ENCODE measurements around the gene MESP1. TPM values are rescaled to one million over a fixed set of nuclear protein-coding genes. Genes with fewer than 3 reads are reported as not detected.

The MESP1 gene
- total RNA-seq, 1 experiment from 2014 or later = 8.8 TPM

DNA sequence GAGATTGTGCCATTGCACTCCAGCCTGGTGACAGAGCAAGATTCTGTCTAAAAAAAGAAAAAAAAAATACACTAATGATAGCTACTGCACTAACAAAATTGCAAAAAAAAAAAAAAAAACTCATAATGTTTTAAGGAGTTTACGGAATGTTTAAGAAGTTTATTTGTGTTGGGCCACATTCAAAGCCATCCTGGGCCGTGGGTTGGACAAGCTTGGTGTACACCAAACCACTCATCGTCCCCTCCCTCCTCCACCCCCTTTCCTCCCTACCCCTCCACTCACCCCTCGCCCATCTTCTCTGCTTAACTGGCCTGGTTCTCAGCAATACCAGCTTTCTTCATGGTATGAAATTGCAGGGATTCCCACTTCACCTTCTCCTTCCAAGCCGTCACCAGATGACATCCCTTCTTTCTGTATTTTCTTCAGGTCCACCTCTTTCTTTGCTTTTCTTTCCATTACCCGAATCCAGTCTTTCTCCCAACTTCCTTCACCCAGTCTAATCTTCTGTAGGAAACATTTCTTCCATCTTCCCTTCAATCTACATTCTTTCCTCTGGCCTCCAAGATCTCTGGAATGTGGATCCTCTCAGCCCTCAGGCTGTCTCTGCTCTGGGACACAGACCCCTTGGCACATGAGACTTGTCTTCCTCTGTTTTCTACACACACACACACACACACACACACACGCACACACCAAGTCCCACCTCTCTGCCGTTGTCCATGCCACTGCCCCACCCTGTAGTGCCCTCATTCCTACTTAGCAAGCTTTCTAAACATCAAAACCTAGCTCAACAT lies 3.5 kb upstream of the MESP1 start:
- no peak for DNase-seq (ENCODE audit: low read depth, low spot score)
- Histone ChIP-seq H3K4me1 (ENCODE audit: control insufficient read depth in 1 of 2, insufficient read depth in 2 of 2, low read length in 2 of 2) (peaks cover 2 to 20% of the 10 kb centered on the region in 2 experiments; a peak in 2 of 4 replicates), H3K9me3 (ENCODE audit: control insufficient read depth in 1 of 2, insufficient read depth in 1 of 2, low read depth in 1 of 2, low read length in 2 of 2) (no peaks in the 10 kb centered on the region), H3K4me3 (replicated peaks in 1 of 2; ENCODE audit: low read depth in 1 of 2, low read length in 2 of 2) (no peak overlapping the region), H3K27me3 (ENCODE audit: insufficient read depth, low read length) (no peaks in the 10 kb centered on the region), H4K20me1 (ENCODE audit: insufficient read depth) (no peaks in the 10 kb centered on the region), H3K9me2 (ENCODE audit: insufficient read depth) (no peaks in the 10 kb centered on the region), H3K79me2 (ENCODE audit: insufficient read depth, low read length) (no peaks in the 10 kb centered on the region; the same call in 1 of the 2 replicates), H3K36me3 (ENCODE audit: control insufficient read depth in 1 of 2, insufficient read depth in 2 of 2, low read length in 2 of 2) (no peaks in the 10 kb centered on the region), H3K9ac (ENCODE audit: low read length) (no peak overlapping the region), H3K4me2 (ENCODE audit: low read length) (no peak overlapping the region), H3K27ac (ENCODE audit: low read depth, low read length) (no peak overlapping the region), H2AFZ (ENCODE audit: low read depth, low read length, poor library complexity, severe bottlenecking) (no peak overlapping the region)
- ATAC-seq = no peak
- no peak for TF ChIP-seq ZNF274 (IDR thresholded peaks at IDR 0.05; ENCODE audit: low read depth, low read length)
- TF ChIP-seq JUND (IDR thresholded peaks at IDR 0.05) = no peak
- no peak for TF ChIP-seq CBX3 (IDR thresholded peaks at IDR 0.05; ENCODE audit: low read depth)
- no peak for TF ChIP-seq POLR2AphosphoS5 (IDR thresholded peaks at IDR 0.05; ENCODE audit: low read depth, low read length)
- no peak for TF ChIP-seq CEBPB (IDR thresholded peaks at IDR 0.05; ENCODE audit: low read depth)
- no peak for TF ChIP-seq POLR2A (IDR thresholded peaks at IDR 0.05; ENCODE audit: borderline replicate concordance, extremely low read depth, insufficient read depth, insufficient read length)
- TF ChIP-seq, protein P1, sequence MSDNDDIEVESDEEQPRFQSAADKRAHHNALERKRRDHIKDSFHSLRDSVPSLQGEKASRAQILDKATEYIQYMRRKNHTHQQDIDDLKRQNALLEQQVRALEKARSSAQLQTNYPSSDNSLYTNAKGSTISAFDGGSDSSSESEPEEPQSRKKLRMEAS (IDR thresholded peaks at IDR 0.05) = no peak
- no peak for TF ChIP-seq YY1 (IDR thresholded peaks at IDR 0.05; ENCODE audit: extremely low read depth, insufficient replicate concordance, low read depth, low read length)
- TF ChIP-seq FOSL1 (IDR thresholded peaks at IDR 0.05; ENCODE audit: low read depth) = no peak
- ChIA-PET CTCF (interaction anchor here (0.6 to 2.0 kb wide), 4 partner anchors 14 to 134 kb away, joined by 3 to 4 read pairs (median 4); no protein-coding TSS in a partner anchor), RAD21 (ENCODE audit: low non-redundant PET in 1 of 2, low total read pairs in 2 of 2, uncharacterized antibody in 2 of 2, unreplicated experiment in 2 of 2) (no interaction called here), POLR2A (no interaction called here)
- no TSS peak for BruUV-seq (replicated peaks)
- intact Hi-C loops (cut with micrococcal nuclease) = no loop called here

DNA sequence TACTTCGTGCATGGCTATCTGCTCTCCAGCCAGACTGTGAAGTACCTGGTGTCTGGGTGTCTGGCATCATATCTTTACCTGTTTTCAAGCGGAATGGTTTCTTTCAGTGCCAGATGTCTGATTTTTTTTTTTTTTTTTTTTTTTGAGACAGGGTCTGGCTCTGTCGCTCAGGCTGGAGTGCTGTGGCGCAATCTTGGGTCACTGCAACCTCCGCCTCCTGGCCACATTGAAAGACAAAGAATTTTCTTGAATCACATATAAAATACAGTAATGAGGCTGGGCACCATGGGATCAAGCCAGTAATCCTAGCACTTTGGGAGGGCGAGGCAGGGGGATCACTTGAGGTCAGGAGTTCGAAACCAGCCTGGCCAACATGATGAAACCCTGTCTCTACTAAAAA lies 2.8 kb upstream of the MESP1 start:
- TF ChIP-seq, protein P2, sequence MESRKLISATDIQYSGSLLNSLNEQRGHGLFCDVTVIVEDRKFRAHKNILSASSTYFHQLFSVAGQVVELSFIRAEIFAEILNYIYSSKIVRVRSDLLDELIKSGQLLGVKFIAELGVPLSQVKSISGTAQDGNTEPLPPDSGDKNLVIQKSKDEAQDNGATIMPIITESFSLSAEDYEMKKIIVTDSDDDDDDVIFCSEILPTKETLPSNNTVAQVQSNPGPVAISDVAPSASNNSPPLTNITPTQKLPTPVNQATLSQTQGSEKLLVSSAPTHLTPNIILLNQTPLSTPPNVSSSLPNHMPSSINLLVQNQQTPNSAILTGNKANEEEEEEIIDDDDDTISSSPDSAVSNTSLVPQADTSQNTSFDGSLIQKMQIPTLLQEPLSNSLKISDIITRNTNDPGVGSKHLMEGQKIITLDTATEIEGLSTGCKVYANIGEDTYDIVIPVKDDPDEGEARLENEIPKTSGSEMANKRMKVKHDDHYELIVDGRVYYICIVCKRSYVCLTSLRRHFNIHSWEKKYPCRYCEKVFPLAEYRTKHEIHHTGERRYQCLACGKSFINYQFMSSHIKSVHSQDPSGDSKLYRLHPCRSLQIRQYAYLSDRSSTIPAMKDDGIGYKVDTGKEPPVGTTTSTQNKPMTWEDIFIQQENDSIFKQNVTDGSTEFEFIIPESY (IDR thresholded peaks at IDR 0.05; ENCODE audit: extremely low read depth, insufficient replicate concordance, low read length) = no peak
- TF ChIP-seq POLR2A (IDR thresholded peaks at IDR 0.05; ENCODE audit: borderline replicate concordance, extremely low read depth, insufficient read depth, insufficient read length) (no peak), POLR2AphosphoS5 (IDR thresholded peaks at IDR 0.05; ENCODE audit: low read depth, low read length) (no peak), TCF7L2 (IDR thresholded peaks at IDR 0.05; ENCODE audit: borderline replicate concordance, extremely low read depth, insufficient read depth, insufficient read length) (no peak), EZH2 (IDR thresholded peaks at IDR 0.05) (no peak), JUND (IDR thresholded peaks at IDR 0.05) (no peak), ZFX (IDR thresholded peaks at IDR 0.05) (no peak), CBX3 (IDR thresholded peaks at IDR 0.05; ENCODE audit: low read depth) (no peak), ELF1 (IDR thresholded peaks at IDR 0.05; ENCODE audit: borderline replicate concordance, low read depth) (no peak), SRF (IDR thresholded peaks at IDR 0.05; ENCODE audit: low read depth) (no peak)
- TF ChIP-seq, protein P3, sequence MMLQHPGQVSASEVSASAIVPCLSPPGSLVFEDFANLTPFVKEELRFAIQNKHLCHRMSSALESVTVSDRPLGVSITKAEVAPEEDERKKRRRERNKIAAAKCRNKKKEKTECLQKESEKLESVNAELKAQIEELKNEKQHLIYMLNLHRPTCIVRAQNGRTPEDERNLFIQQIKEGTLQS (IDR thresholded peaks at IDR 0.05) = no peak
- Histone ChIP-seq H2AFZ (ENCODE audit: low read depth, low read length, poor library complexity, severe bottlenecking) (no peak overlapping the region), H3K4me1 (ENCODE audit: control insufficient read depth in 1 of 2, insufficient read depth in 2 of 2, low read length in 2 of 2) (peaks cover 4 to 23% of the 10 kb centered on the region in 2 experiments; a peak in 2 of 4 replicates), H3K79me2 (ENCODE audit: insufficient read depth, low read length) (no peaks in the 10 kb centered on the region; the same call in 1 of the 2 replicates), H3K36me3 (ENCODE audit: control insufficient read depth in 1 of 2, insufficient read depth in 2 of 2, low read length in 2 of 2) (no peaks in the 10 kb centered on the region), H3K4me2 (ENCODE audit: low read length) (no peak overlapping the region), H3K27ac (ENCODE audit: low read depth, low read length) (no peak overlapping the region), H3K27me3 (ENCODE audit: insufficient read depth, low read length) (no peaks in the 10 kb centered on the region), H3K9ac (ENCODE audit: low read length) (no peak overlapping the region), H4K20me1 (ENCODE audit: insufficient read depth) (no peaks in the 10 kb centered on the region), H3K9me3 (ENCODE audit: control insufficient read depth in 1 of 2, insufficient read depth in 1 of 2, low read depth in 1 of 2, low read length in 2 of 2) (no peaks in the 10 kb centered on the region), H3K9me2 (ENCODE audit: insufficient read depth) (no peaks in the 10 kb centered on the region), H3K4me3 (replicated peaks in 1 of 2; ENCODE audit: low read depth in 1 of 2, low read length in 2 of 2) (no peak overlapping the region)
- BruUV-seq (replicated peaks) = no TSS peak
- RAD21 ChIA-PET (ENCODE audit: low non-redundant PET in 1 of 2, low total read pairs in 2 of 2, uncharacterized antibody in 2 of 2, unreplicated experiment in 2 of 2) = no interaction called here
- DNase-seq (ENCODE audit: low read depth, low spot score) = no peak
- ATAC-seq = no peak
- CTCF ChIA-PET = interaction anchor here (2.0 to 2.8 kb wide), 2 partner anchors 121 to 134 kb away, joined by 4 to 9 read pairs; no protein-coding TSS in a partner anchor
- intact Hi-C loops (cut with micrococcal nuclease) = no loop called here
- POLR2A ChIA-PET = no interaction called here
